DOHH2 (cell line): ENCODE data around the gene TKT.

Experiments
- H3F3A ChIP-seq: fragments of 200-600 bp; sonication (generic), shearing (Covaris generic); 2 replicates; pipeline ENCODE4 v1.6.0; 2016; ENCODE audit warnings: antibody characterized with exemption, mild to moderate bottlenecking; ENCODE audit not compliant: control insufficient read depth, insufficient read depth
- H3K27ac ChIP-seq: fragments of 200-600 bp; sonication (generic); 2 replicates; pipeline ENCODE4 v1.5.1; 2014; ENCODE audit warnings: low read depth, mild to moderate bottlenecking, low read length, moderate library complexity
- H3K27me3 ChIP-seq: fragments of 200-600 bp; sonication (generic); 2 replicates; pipeline ENCODE4 v1.6.1; 2014; ENCODE audit warnings: mild to moderate bottlenecking, low read length, mixed read lengths; ENCODE audit not compliant: control insufficient read depth
- H3K36me3 ChIP-seq: fragments of 200-600 bp; sonication (generic); 2 replicates; pipeline ENCODE4 v1.6.1; 2014; ENCODE audit warnings: mild to moderate bottlenecking, low read length, moderate library complexity, mixed read lengths; ENCODE audit not compliant: control insufficient read depth
- H3K4me1 ChIP-seq: fragments of 200-600 bp; sonication (generic); 2 replicates; pipeline ENCODE4 v1.6.1; 2014; ENCODE audit warnings: mild to moderate bottlenecking, low read length, mixed read lengths; ENCODE audit not compliant: control insufficient read depth
- H3K4me2 ChIP-seq: fragments of 200-600 bp; sonication (generic); 2 replicates; pipeline ENCODE4 v1.6.0; 2014; ENCODE audit warnings: mild to moderate bottlenecking, low read length, moderate library complexity
- H3K4me3 ChIP-seq: fragments of 200-600 bp; sonication (generic); 2 replicates; pipeline ENCODE4 v1.5.1; 2014; ENCODE audit warnings: mild to moderate bottlenecking, low read length, mixed read lengths
- H3K79me2 ChIP-seq: fragments of 200-600 bp; sonication (generic); 2 replicates; pipeline ENCODE4 v1.6.1; 2014; ENCODE audit warnings: mild to moderate bottlenecking, low read length, mixed read lengths; ENCODE audit not compliant: control insufficient read depth
- H3K9me2 ChIP-seq: fragments of 200-600 bp; sonication (generic); replicated peaks from 2 replicates; pipeline ENCODE4 v1.6.1; 2014; ENCODE audit warnings: mild to moderate bottlenecking, low read length, mixed read lengths; ENCODE audit not compliant: control insufficient read depth
- H3K9me3 ChIP-seq: fragments of 200-600 bp; sonication (generic); 2 replicates; pipeline ENCODE4 v1.6.1; 2014; ENCODE audit warnings: antibody characterized with exemption, low read length, mixed read lengths; ENCODE audit not compliant: control insufficient read depth, insufficient read depth
- H4K20me1 ChIP-seq: fragments of 200-600 bp; sonication (generic); 2 replicates; pipeline ENCODE4 v1.6.0; 2014; ENCODE audit warnings: low read depth, mild to moderate bottlenecking, antibody characterized with exemption, low read length, moderate library complexity; ENCODE audit not compliant: control insufficient read depth, insufficient read depth
- CTCF ChIP-seq: fragments of 200-600 bp; sonication (generic); IDR thresholded peaks from one replicate; pipeline ENCODE4 v1.5.1; 2014; ENCODE audit warnings: antibody characterized with exemption, mild to moderate bottlenecking, low read depth, low read length; ENCODE audit not compliant: poor library complexity, severe bottlenecking
- EZH2phosphoT487 ChIP-seq: fragments of 200-600 bp; sonication (generic); IDR thresholded peaks from 2 replicates; pipeline ENCODE4 v1.6.1; 2017; ENCODE audit warnings: borderline replicate concordance, mild to moderate bottlenecking, antibody characterized with exemption, low read length, moderate library complexity, mixed read lengths

Gene TKT

GRCh38 chr3:53230789-53231188 is 25.0 kb downstream of the TKT start:
- Histone ChIP-seq H3K4me3 (no peak overlapping the region), H3K4me2 (no peak overlapping the region), H3F3A (peaks cover 16% of the 10 kb centered on the region; the same call in 1 of the 2 replicates), H4K20me1 (no peaks in the 10 kb centered on the region), H3K36me3 (peaks cover 99% of the 10 kb centered on the region), H3K27me3 (no peaks in the 10 kb centered on the region), H3K4me1 (no peaks in the 10 kb centered on the region), H3K9me2 (no peaks in the 10 kb centered on the region), H3K79me2 (no peaks in the 10 kb centered on the region; the same call in 1 of the 2 replicates), H3K9me3 (no peaks in the 10 kb centered on the region), H3K27ac (no peak overlapping the region)
- TF ChIP-seq EZH2phosphoT487, result no peak
- TF ChIP-seq CTCF, result no peak

GRCh38 chr3:53230041-53230621 is 25.7 kb downstream of the TKT start:
- H3K9me3 ChIP-seq, result no peaks in the 10 kb centered on the region
- H3K79me2 ChIP-seq, result no peaks in the 10 kb centered on the region; the same call in 1 of the 2 replicates
- no peaks in the 10 kb centered on the region for H3K4me1 ChIP-seq
- H3K36me3 ChIP-seq, result peaks cover 99% of the 10 kb centered on the region
- no peaks in the 10 kb centered on the region for H3K9me2 ChIP-seq
- H3K4me3 ChIP-seq, result no peak overlapping the region
- H3K4me2 ChIP-seq, result no peak overlapping the region
- H3F3A ChIP-seq, result peaks cover 16% of the 10 kb centered on the region; the same call in 1 of the 2 replicates
- H3K27ac ChIP-seq, result no peak overlapping the region
- no peaks in the 10 kb centered on the region for H3K27me3 ChIP-seq
- no peaks in the 10 kb centered on the region for H4K20me1 ChIP-seq
- peak; percentile 49 for TF ChIP-seq CTCF
- TF ChIP-seq EZH2phosphoT487, result no peak

GRCh38 chr3:53229606-53230005 is 26.2 kb downstream of the TKT start:
- Histone ChIP-seq H4K20me1 (no peaks in the 10 kb centered on the region), H3K9me3 (no peaks in the 10 kb centered on the region), H3K4me3 (no peak overlapping the region), H3K9me2 (no peaks in the 10 kb centered on the region), H3K27ac (no peak overlapping the region), H3K79me2 (no peaks in the 10 kb centered on the region; the same call in 1 of the 2 replicates), H3K4me2 (no peak overlapping the region), H3K36me3 (peaks cover 100% of the 10 kb centered on the region), H3K4me1 (no peaks in the 10 kb centered on the region), H3F3A (peaks cover 20% of the 10 kb centered on the region; the same call in 1 of the 2 replicates), H3K27me3 (no peaks in the 10 kb centered on the region)
- TF ChIP-seq CTCF, result no peak
- no peak for TF ChIP-seq EZH2phosphoT487
